DOHH2 (cell line): ENCODE data around the gene GALNT9.

Source experiments
- H3F3A ChIP-seq: fragments of 200-600 bp; sonication (generic), shearing (Covaris generic); 2 replicates; pipeline ENCODE4 v1.6.0; 2016; ENCODE audit warnings: antibody characterized with exemption, mild to moderate bottlenecking; ENCODE audit not compliant: control insufficient read depth, insufficient read depth
- H3K27ac ChIP-seq: fragments of 200-600 bp; sonication (generic); 2 replicates; pipeline ENCODE4 v1.5.1; 2014; ENCODE audit warnings: low read depth, mild to moderate bottlenecking, low read length, moderate library complexity
- H3K27me3 ChIP-seq: fragments of 200-600 bp; sonication (generic); 2 replicates; pipeline ENCODE4 v1.6.1; 2014; ENCODE audit warnings: mild to moderate bottlenecking, low read length, mixed read lengths; ENCODE audit not compliant: control insufficient read depth
- H3K36me3 ChIP-seq: fragments of 200-600 bp; sonication (generic); 2 replicates; pipeline ENCODE4 v1.6.1; 2014; ENCODE audit warnings: mild to moderate bottlenecking, low read length, moderate library complexity, mixed read lengths; ENCODE audit not compliant: control insufficient read depth
- H3K4me1 ChIP-seq: fragments of 200-600 bp; sonication (generic); 2 replicates; pipeline ENCODE4 v1.6.1; 2014; ENCODE audit warnings: mild to moderate bottlenecking, low read length, mixed read lengths; ENCODE audit not compliant: control insufficient read depth
- H3K4me2 ChIP-seq: fragments of 200-600 bp; sonication (generic); 2 replicates; pipeline ENCODE4 v1.6.0; 2014; ENCODE audit warnings: mild to moderate bottlenecking, low read length, moderate library complexity
- H3K4me3 ChIP-seq: fragments of 200-600 bp; sonication (generic); 2 replicates; pipeline ENCODE4 v1.5.1; 2014; ENCODE audit warnings: mild to moderate bottlenecking, low read length, mixed read lengths
- H3K79me2 ChIP-seq: fragments of 200-600 bp; sonication (generic); 2 replicates; pipeline ENCODE4 v1.6.1; 2014; ENCODE audit warnings: mild to moderate bottlenecking, low read length, mixed read lengths; ENCODE audit not compliant: control insufficient read depth
- H3K9me2 ChIP-seq: fragments of 200-600 bp; sonication (generic); replicated peaks from 2 replicates; pipeline ENCODE4 v1.6.1; 2014; ENCODE audit warnings: mild to moderate bottlenecking, low read length, mixed read lengths; ENCODE audit not compliant: control insufficient read depth
- H3K9me3 ChIP-seq: fragments of 200-600 bp; sonication (generic); 2 replicates; pipeline ENCODE4 v1.6.1; 2014; ENCODE audit warnings: antibody characterized with exemption, low read length, mixed read lengths; ENCODE audit not compliant: control insufficient read depth, insufficient read depth
- H4K20me1 ChIP-seq: fragments of 200-600 bp; sonication (generic); 2 replicates; pipeline ENCODE4 v1.6.0; 2014; ENCODE audit warnings: low read depth, mild to moderate bottlenecking, antibody characterized with exemption, low read length, moderate library complexity; ENCODE audit not compliant: control insufficient read depth, insufficient read depth
- CTCF ChIP-seq: fragments of 200-600 bp; sonication (generic); IDR thresholded peaks from one replicate; pipeline ENCODE4 v1.5.1; 2014; ENCODE audit warnings: antibody characterized with exemption, mild to moderate bottlenecking, low read depth, low read length; ENCODE audit not compliant: poor library complexity, severe bottlenecking
- EZH2phosphoT487 ChIP-seq: fragments of 200-600 bp; sonication (generic); IDR thresholded peaks from 2 replicates; pipeline ENCODE4 v1.6.1; 2017; ENCODE audit warnings: borderline replicate concordance, mild to moderate bottlenecking, antibody characterized with exemption, low read length, moderate library complexity, mixed read lengths

The GALNT9 gene

GRCh38 chr12:132339856-132340255 is 10.5 kb upstream of the GALNT9 start:
- no peaks in the 10 kb centered on the region for H3K4me1 ChIP-seq
- H3F3A ChIP-seq, result no peaks in the 10 kb centered on the region
- H3K9me3 ChIP-seq, result peaks cover 59% of the 10 kb centered on the region; the same call in 1 of the 2 replicates
- no peak overlapping the region for H3K4me2 ChIP-seq
- no peaks in the 10 kb centered on the region for H3K27me3 ChIP-seq
- H3K27ac ChIP-seq, result no peak overlapping the region
- no peak for TF ChIP-seq EZH2phosphoT487
- no peak overlapping the region for H3K4me3 ChIP-seq
- H3K9me2 ChIP-seq, result no peaks in the 10 kb centered on the region
- no peaks in the 10 kb centered on the region for H3K36me3 ChIP-seq
- H3K79me2 ChIP-seq, result no peaks in the 10 kb centered on the region
- no peaks in the 10 kb centered on the region for H4K20me1 ChIP-seq

- Histone ChIP-seq H3K4me1 (no peaks in the 10 kb centered on the region), H4K20me1 (no peaks in the 10 kb centered on the region), H3K27me3 (no peaks in the 10 kb centered on the region)
Observed at GRCh38 chr12:132338781-132339180, 9.4 kb upstream of the GALNT9 start.

GRCh38 chr12:132338311-132338710 is 8.9 kb upstream of the GALNT9 start:
- TF ChIP-seq CTCF (no peak), EZH2phosphoT487 (no peak)

More at GRCh38 chr12:132338781-132339180, 9.4 kb upstream of the GALNT9 start:
- no peaks in the 10 kb centered on the region for H3K36me3 ChIP-seq
- H3K79me2 ChIP-seq, result no peaks in the 10 kb centered on the region
- H3F3A ChIP-seq, result no peaks in the 10 kb centered on the region
- no peak overlapping the region for H3K4me2 ChIP-seq
- H3K9me2 ChIP-seq, result no peaks in the 10 kb centered on the region
- H3K27ac ChIP-seq, result no peak overlapping the region
- peaks cover 59% of the 10 kb centered on the region; the same call in 1 of the 2 replicates for H3K9me3 ChIP-seq
- no peak overlapping the region for H3K4me3 ChIP-seq
- TF ChIP-seq CTCF (no peak), EZH2phosphoT487 (no peak)

GRCh38 chr12:132337557-132337956 is 8.2 kb upstream of the GALNT9 start:
- TF ChIP-seq CTCF (no peak), EZH2phosphoT487 (no peak)
- Histone ChIP-seq H3K4me1 (no peaks in the 10 kb centered on the region), H3K4me2 (no peak overlapping the region), H4K20me1 (no peaks in the 10 kb centered on the region), H3K4me3 (no peak overlapping the region), H3K9me3 (peaks cover 59% of the 10 kb centered on the region; the same call in 1 of the 2 replicates), H3K9me2 (no peaks in the 10 kb centered on the region), H3K27me3 (no peaks in the 10 kb centered on the region), H3F3A (no peaks in the 10 kb centered on the region), H3K36me3 (no peaks in the 10 kb centered on the region), H3K79me2 (no peaks in the 10 kb centered on the region), H3K27ac (no peak overlapping the region)

More at GRCh38 chr12:132338311-132338710, 8.9 kb upstream of the GALNT9 start:
- Histone ChIP-seq H3K36me3 (no peaks in the 10 kb centered on the region), H3K9me3 (peaks cover 62% of the 10 kb centered on the region; the same call in 1 of the 2 replicates), H3K27ac (no peak overlapping the region), H3K4me1 (no peaks in the 10 kb centered on the region), H4K20me1 (no peaks in the 10 kb centered on the region), H3K4me3 (no peak overlapping the region), H3K4me2 (no peak overlapping the region), H3K9me2 (no peaks in the 10 kb centered on the region), H3K27me3 (no peaks in the 10 kb centered on the region), H3F3A (no peaks in the 10 kb centered on the region), H3K79me2 (no peaks in the 10 kb centered on the region)
